GM12878 (cell line): ENCODE data around the gene ACTL8. TPM values are rescaled to one million over a fixed set of nuclear protein-coding genes. Genes with fewer than 3 reads are reported as not detected.

ENCODE experiments used
- ATAC-seq: fragments of 200-7000 bp; cut with Tn5 transposase; 3 replicates; pipeline ENCODE4 v1.9.1; 2020; ENCODE audit warnings: mild to moderate bottlenecking, moderate library complexity
- BruUV-seq: library from RNA; stranded (reverse); fragments of 400-500 nt; replicated peaks from 2 replicates; lab custom pipeline; 2021; lab: Mats Ljungman, UMichigan
- CTCF ChIA-PET: fragments of 300-600 bp; sonication (Branson Sonifier 250); formaldehyde crosslinking; extraction: SDS; loops from one replicate; lab custom pipeline; 2021; ENCODE audit warnings: inconsistent platforms; lab: Yijun Ruan, JAX
- POLR2A ChIA-PET: fragments of 350-600 bp; formaldehyde crosslinking; extraction: SDS; loops from one replicate; lab custom pipeline; 2021; ENCODE audit warnings: inconsistent platforms; lab: Charles Lee
- RAD21 ChIA-PET: fragments of 300-600 bp; sonication (Branson Sonifier 250); formaldehyde crosslinking; loops from one replicate; lab custom pipeline; 2023; ENCODE audit warnings: antibody characterized with exemption; ENCODE audit not compliant: unreplicated experiment; lab: Charles Lee
- SMC1A ChIA-PET: fragments of 300-600 bp; sonication (Branson Sonifier 250); formaldehyde crosslinking; loops from one replicate; lab custom pipeline; 2023; ENCODE audit not compliant: unreplicated experiment, uncharacterized antibody; lab: Charles Lee
- DNase-seq: peaks from one replicate; pipeline ENCODE4 v3.0.0-alpha.2; 2011; ENCODE audit warnings: low read depth, low spot score
- FAIRE-seq: peaks from 3 replicates; lab custom pipeline; 2011; peaks lifted over from hg19 to GRCh38; lab: Jason Lieb, UNC
- H2AFZ ChIP-seq: 2 replicates; pipeline ENCODE4 v1.6.0; 2011; ENCODE audit warnings: low read depth, low read length, control low read depth; ENCODE audit not compliant: control insufficient read depth
- H3K27ac ChIP-seq: 2 replicates; pipeline ENCODE4 v1.5.1; 2011; ENCODE audit warnings: control low read depth; ENCODE audit not compliant: control insufficient read depth, insufficient read depth
- H3K27me3 ChIP-seq, 2 experiments: replicated peaks in 1 of 2; 2 replicates each; pipeline versions ENCODE4 v1.6.0 to v1.6.1; 2011; ENCODE audit warnings: low read length in 1 of 2; ENCODE audit not compliant: control insufficient read depth in 2 of 2, insufficient read depth in 2 of 2
- H3K36me3 ChIP-seq, 2 experiments: 2 replicates each; pipeline ENCODE4 v1.5.1; 2011; ENCODE audit warnings: low read length in 1 of 2; ENCODE audit not compliant: control insufficient read depth in 2 of 2, insufficient read depth in 2 of 2
- H3K4me1 ChIP-seq: 2 replicates; pipeline ENCODE4 v1.6.1; 2011; ENCODE audit warnings: mild to moderate bottlenecking, low read length, moderate library complexity, mixed read lengths; ENCODE audit not compliant: control insufficient read depth, insufficient read depth
- H3K4me2 ChIP-seq: 2 replicates; pipeline ENCODE4 v1.6.0; 2011; ENCODE audit warnings: control low read depth; ENCODE audit not compliant: control insufficient read depth, insufficient read depth
- H3K4me3 ChIP-seq: fragments of 200-600 bp; sonication (generic); 2 replicates; pipeline ENCODE4 v1.5.1; 2016
- H3K79me2 ChIP-seq: 2 replicates; pipeline ENCODE4 v1.6.0; 2011; ENCODE audit warnings: low read length; ENCODE audit not compliant: control insufficient read depth, insufficient read depth
- H3K9ac ChIP-seq: 2 replicates; pipeline ENCODE4 v1.8.0; 2011; ENCODE audit warnings: low read length, control low read depth, mixed read lengths; ENCODE audit not compliant: control insufficient read depth, insufficient read depth
- H3K9me3 ChIP-seq: replicated peaks from 3 replicates; pipeline ENCODE4 v1.5.1; 2011; ENCODE audit warnings: mild to moderate bottlenecking, low read length; ENCODE audit not compliant: control insufficient read depth, insufficient read depth
- H4K20me1 ChIP-seq: 2 replicates; pipeline ENCODE4 v1.6.0; 2011; ENCODE audit not compliant: control insufficient read depth, insufficient read depth
- NFIC ChIP-seq: IDR thresholded peaks from 2 replicates; pipeline ENCODE4 v1.6.1; 2012; ENCODE audit warnings: low read depth, mild to moderate bottlenecking, inconsistent platforms, low read length, moderate library complexity
- RAD21 ChIP-seq: IDR thresholded peaks from 2 replicates; pipeline ENCODE4 v1.6.1; 2011; ENCODE audit warnings: mild to moderate bottlenecking, low read depth, low read length, moderate library complexity; ENCODE audit not compliant: insufficient read depth
- SMC3 ChIP-seq: IDR thresholded peaks from 2 replicates; pipeline ENCODE4 v1.6.1; 2011; ENCODE audit warnings: low read length, improper control_type of control experiment, borderline replicate concordance
- TCF7 ChIP-seq: IDR thresholded peaks from 2 replicates; pipeline ENCODE4 v1.6.1; 2014; ENCODE audit warnings: antibody characterized with exemption, borderline replicate concordance
- WGBS: methylation state at CpG from one replicate; pipeline ENCODE4 v1.1.6; 2016; ENCODE audit warnings: low lambda C conversion rate; ENCODE audit not compliant: insufficient replicate concordance, insufficient coverage; ENCODE audit errors: missing lambda C conversion rate; 5-methylcytosine and 5-hydroxymethylcytosine counted together
- in situ Hi-C: fragments of 300-500 bp; cut with MboI; formaldehyde crosslinking; loops from 9 replicates; pipeline ENCODE4 v1.14.3; 2018; ENCODE audit warnings: mixed read lengths
- intact Hi-C: fragments of 100-400 bp; cut with micrococcal nuclease; formaldehyde crosslinking; loops from one replicate; pipeline ENCODE4 v1.14.2; 2022; ENCODE audit not compliant: unreplicated experiment
- polyA plus RNA-seq, 11 experiments: library from polyadenylated mRNA; depleted of rRNA in 4 of 11; unstranded in 6 of 11; stranded (reverse) in 5 of 11; fragments of >200 nt; fragmentation: Nextera tagmentation in 4 of 11; fragmentation: Illumina TruSeq in 1 of 11; extraction: Ambion mirVana in 4 of 11; extraction: Trizol in 1 of 11; gene quantifications; 1 replicate in 1 of 11; 2 replicates in 10 of 11; pipeline versions ENCODE4 v1.2.1 to v1.2.3, GENCODE V29; 2011 to 2016; ENCODE audit warnings: inconsistent platforms in 2 of 11, missing spikeins in 2 of 11, low read depth in 1 of 11
- total RNA-seq, 4 experiments: library from RNA; depleted of rRNA in 3 of 4; stranded (reverse); fragments of >200 nt in 3 of 4; fragmentation: Illumina TruSeq in 1 of 4; extraction: Trizol in 1 of 4; gene quantifications; 2 replicates each; pipeline versions ENCODE4 v1.2.1 to v1.2.3, GENCODE V29; 2013 to 2021
- TF ChIP-seq, protein P1 (sequence below), 3 experiments: IDR thresholded peaks in 2 of 3; conservative IDR thresholded peaks in 1 of 3; 2 replicates each; pipeline ENCODE4 v1.5.1; 2011; ENCODE audit warnings: low read depth in 3 of 3, low read length in 3 of 3, mild to moderate bottlenecking in 3 of 3, control low read depth in 2 of 3, moderate library complexity in 2 of 3, inconsistent platforms in 1 of 3, mixed read lengths in 1 of 3; ENCODE audit not compliant: control insufficient read depth in 2 of 3, insufficient read depth in 1 of 3; ENCODE audit errors: extremely low read depth in 1 of 3

Gene ACTL8
- total and polyA plus RNA-seq, 10 of the 15 experiments (the other 5 are each of a cell fraction or from before 2014, with no cell fraction given) = 0.05 to 0.27 TPM; not detected in 8

DNA sequence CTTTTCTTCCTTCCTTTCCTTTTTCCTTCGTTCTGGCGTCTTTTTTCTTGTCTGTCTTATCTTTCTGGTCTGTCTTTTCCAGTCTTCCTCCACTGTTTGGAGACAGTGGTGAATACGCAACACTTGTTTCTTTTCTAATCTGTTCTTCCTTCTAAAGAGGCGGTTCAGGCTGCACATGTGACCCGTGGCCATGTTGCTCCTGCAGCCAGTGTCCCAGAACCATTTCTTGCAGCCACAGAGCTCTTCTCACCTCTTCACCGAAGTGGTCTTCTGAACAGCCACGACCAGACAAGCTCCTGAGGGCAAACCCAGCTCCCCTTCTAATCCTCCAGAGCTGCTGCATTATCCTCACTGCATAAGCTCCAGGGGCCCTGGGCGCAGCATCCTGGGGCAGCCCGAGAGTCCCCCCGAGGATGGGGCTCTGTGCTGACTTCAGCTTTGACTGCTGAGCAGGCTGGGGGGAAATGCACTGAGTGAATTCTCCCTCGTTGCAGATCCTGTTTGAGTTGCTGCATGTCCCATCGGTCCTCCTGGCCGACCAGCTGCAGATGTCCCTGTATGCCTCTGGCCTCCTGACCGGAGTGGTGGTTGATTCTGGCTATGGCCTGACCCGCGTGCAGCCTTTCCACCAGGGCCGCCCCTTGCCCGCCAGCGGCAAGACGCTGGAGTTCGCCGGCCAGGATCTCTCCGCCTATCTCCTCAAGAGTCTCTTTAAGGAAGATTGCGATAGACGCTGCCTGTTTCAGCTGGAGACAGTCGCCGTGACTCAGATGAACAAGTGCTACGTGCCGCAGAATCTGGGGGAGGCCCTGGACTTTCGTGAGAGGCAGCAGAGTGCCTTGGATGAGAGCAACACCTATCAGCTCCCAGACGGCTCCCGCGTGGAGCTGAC is 70.4 kb downstream of the ACTL8 start:
- in situ Hi-C loops = no loop called here
- no TSS peak for BruUV-seq
- DNase-seq = no peak
- FAIRE-seq = no peak
- no peaks in the 10 kb centered on the region for H4K20me1 ChIP-seq
- H3K36me3 ChIP-seq = no peaks in the 10 kb centered on the region
- H3K9ac ChIP-seq = no peak overlapping the region
- no peaks in the 10 kb centered on the region for H3K4me1 ChIP-seq
- no peak overlapping the region for H2AFZ ChIP-seq
- no peak overlapping the region for H3K4me2 ChIP-seq
- H3K27ac ChIP-seq = no peak overlapping the region
- H3K9me3 ChIP-seq = no peaks in the 10 kb centered on the region
- ChIA-PET POLR2A (no interaction called here), SMC1A (interaction anchor here (1.1 kb wide), 1 partner anchor 162 kb away, joined by 3 read pairs; no protein-coding TSS in a partner anchor), CTCF (interaction anchor here (0.6 to 2.2 kb wide), 3 partner anchors 10 to 164 kb away, joined by 3 to 11 read pairs (median 3); no protein-coding TSS in a partner anchor), RAD21 (no interaction called here)
- no peak overlapping the region for H3K4me3 ChIP-seq
- WGBS = 48% methylated on average over 33 of the region's 33 CpGs
- no peaks in the 10 kb centered on the region for H3K79me2 ChIP-seq
- intact Hi-C loops = loop anchor here (1.0 kb wide), 1 partner anchor 164 kb away; no protein-coding TSS in a partner anchor
- TF ChIP-seq NFIC = no peak
- ATAC-seq = no peak
- no peaks in the 10 kb centered on the region; a peak in 1 of 4 replicates for H3K27me3 ChIP-seq

DNA sequence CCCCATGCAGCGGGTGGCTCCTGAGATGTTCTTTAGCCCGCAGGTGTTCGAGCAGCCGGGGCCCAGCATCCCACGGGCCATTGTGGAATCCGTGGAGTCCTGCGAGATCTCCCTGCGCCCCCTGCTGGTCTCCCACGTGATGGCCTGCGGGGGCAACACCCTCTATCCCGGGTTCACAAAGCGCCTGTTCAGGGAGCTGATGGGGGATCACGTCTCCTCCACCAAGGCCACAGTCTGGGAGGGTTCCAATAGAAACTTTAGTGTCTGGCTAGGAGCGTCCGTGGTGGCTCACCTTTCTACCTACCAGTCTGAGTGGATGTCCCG is 71.0 kb downstream of the ACTL8 start:
- RAD21 ChIA-PET = no interaction called here
- BruUV-seq = no TSS peak
- Histone ChIP-seq H3K4me1 (no peaks in the 10 kb centered on the region), H3K4me3 (no peak overlapping the region), H3K4me2 (no peak overlapping the region), H3K79me2 (no peaks in the 10 kb centered on the region), H3K27ac (no peak overlapping the region), H3K9ac (no peak overlapping the region), H3K36me3 (no peaks in the 10 kb centered on the region), H3K9me3 (no peaks in the 10 kb centered on the region), H2AFZ (no peak overlapping the region), H4K20me1 (no peaks in the 10 kb centered on the region), H3K27me3 (no peaks in the 10 kb centered on the region; a peak in 1 of 4 replicates)
- TF ChIP-seq RAD21 (0 out of 2 replicates have a peak, but pooled peaks have one; percentile 21), TCF7 (no peak), SMC3 (peak; percentile 41)
- TF ChIP-seq, protein P1, sequence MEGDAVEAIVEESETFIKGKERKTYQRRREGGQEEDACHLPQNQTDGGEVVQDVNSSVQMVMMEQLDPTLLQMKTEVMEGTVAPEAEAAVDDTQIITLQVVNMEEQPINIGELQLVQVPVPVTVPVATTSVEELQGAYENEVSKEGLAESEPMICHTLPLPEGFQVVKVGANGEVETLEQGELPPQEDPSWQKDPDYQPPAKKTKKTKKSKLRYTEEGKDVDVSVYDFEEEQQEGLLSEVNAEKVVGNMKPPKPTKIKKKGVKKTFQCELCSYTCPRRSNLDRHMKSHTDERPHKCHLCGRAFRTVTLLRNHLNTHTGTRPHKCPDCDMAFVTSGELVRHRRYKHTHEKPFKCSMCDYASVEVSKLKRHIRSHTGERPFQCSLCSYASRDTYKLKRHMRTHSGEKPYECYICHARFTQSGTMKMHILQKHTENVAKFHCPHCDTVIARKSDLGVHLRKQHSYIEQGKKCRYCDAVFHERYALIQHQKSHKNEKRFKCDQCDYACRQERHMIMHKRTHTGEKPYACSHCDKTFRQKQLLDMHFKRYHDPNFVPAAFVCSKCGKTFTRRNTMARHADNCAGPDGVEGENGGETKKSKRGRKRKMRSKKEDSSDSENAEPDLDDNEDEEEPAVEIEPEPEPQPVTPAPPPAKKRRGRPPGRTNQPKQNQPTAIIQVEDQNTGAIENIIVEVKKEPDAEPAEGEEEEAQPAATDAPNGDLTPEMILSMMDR (IDR thresholded peaks at IDR 0.05 in 2 of 3, conservative IDR thresholded peaks at IDR 0.05 in 1 of 3; ENCODE audit: control insufficient read depth in 2 of 3, extremely low read depth in 1 of 3, insufficient read depth in 1 of 3, low read depth in 3 of 3, low read length in 3 of 3) = peak; percentile 41 to 64 (median 59)
- in situ Hi-C loops (no loop called here), intact Hi-C loops (loop anchor here (1.0 kb wide), 1 partner anchor 165 kb away; no protein-coding TSS in a partner anchor)
- POLR2A ChIA-PET = no interaction called here
- FAIRE-seq = no peak
- DNase-seq = no peak
- CTCF ChIA-PET = interaction anchor here (1.1 to 2.2 kb wide), 2 partner anchors 10 to 165 kb away, joined by 3 to 11 read pairs; no protein-coding TSS in a partner anchor
- SMC1A ChIA-PET = interaction anchor here (1.1 to 1.2 kb wide), 2 partner anchors 163 to 165 kb away, joined by 3 read pairs; no protein-coding TSS in a partner anchor
- ATAC-seq = peak; percentile 49
- 18% methylated on average over 16 of the region's 16 CpGs for WGBS
